ENCODE measurements around the gene STIM1. TPM values are rescaled to one million over a fixed set of nuclear protein-coding genes. Genes with fewer than 3 reads are reported as not detected.
"Not testable (repeated sequence)": the region's sequence is repeated elsewhere in the genome, so short reads cannot be mapped to it uniquely, and the experiment has no call there.

STIM1 gene
- total RNA-seq, 4 donors from 2014 or later = 65.2 to 150 (median 92.6) TPM

DNA sequence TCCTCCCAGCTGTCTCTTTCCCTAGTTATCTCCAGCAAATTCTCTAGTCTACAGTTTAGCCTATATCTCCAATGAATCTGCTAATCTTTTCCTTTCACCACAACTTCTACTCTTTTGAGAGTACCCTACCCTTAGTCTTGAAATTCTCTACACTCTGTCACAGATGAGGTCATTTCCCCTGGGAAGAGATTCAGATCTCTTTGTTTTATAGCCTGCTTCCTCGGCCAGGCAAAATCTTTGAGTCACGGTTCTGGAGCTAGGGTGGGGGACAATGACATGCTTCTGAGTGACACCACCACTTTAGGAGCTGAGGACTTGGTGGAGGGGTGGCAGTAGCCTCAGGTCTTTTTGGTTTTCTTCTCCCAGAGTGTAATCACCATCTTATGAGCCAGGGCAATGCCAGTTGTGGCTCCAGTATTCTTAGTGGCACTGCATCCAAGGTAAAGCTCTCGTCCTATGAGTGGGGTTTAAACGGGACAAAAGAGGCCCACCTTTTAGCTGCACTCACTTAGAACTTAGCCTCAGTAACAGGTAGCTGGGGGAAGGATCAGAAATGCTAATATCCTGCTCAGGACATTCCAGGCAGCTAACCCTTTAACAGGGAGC lies 140.6 kb downstream of the STIM1 start:
- peaks cover 0 to 15% (median 4%) of the 10 kb centered on the region in 4 donors for H3K9me3 ChIP-seq
- no peak overlapping the region for H3K4me3 ChIP-seq
- H3K36me3 ChIP-seq = no peaks in the 10 kb centered on the region
- DNase-seq (ENCODE audit: extremely low spot score) = no peak
- H3K27me3 ChIP-seq = no peaks in the 10 kb centered on the region
- peaks cover 14 to 25% (median 21%) of the 10 kb centered on the region in 4 donors for H3K4me1 ChIP-seq
- 71% methylated on average over 4 of the region's 4 CpGs for WGBS
- TF ChIP-seq, protein P1, sequence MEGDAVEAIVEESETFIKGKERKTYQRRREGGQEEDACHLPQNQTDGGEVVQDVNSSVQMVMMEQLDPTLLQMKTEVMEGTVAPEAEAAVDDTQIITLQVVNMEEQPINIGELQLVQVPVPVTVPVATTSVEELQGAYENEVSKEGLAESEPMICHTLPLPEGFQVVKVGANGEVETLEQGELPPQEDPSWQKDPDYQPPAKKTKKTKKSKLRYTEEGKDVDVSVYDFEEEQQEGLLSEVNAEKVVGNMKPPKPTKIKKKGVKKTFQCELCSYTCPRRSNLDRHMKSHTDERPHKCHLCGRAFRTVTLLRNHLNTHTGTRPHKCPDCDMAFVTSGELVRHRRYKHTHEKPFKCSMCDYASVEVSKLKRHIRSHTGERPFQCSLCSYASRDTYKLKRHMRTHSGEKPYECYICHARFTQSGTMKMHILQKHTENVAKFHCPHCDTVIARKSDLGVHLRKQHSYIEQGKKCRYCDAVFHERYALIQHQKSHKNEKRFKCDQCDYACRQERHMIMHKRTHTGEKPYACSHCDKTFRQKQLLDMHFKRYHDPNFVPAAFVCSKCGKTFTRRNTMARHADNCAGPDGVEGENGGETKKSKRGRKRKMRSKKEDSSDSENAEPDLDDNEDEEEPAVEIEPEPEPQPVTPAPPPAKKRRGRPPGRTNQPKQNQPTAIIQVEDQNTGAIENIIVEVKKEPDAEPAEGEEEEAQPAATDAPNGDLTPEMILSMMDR (IDR thresholded peaks at IDR 0.05) = no peak
- TF ChIP-seq EP300 (IDR thresholded peaks at IDR 0.05) (no peak), POLR2A (IDR thresholded peaks at IDR 0.05; ENCODE audit: low read depth) (no peak), POLR2AphosphoS5 (IDR thresholded peaks at IDR 0.05) (no peak)
- H3K27ac ChIP-seq (replicated peaks in 1 of 4) = no peak overlapping the region
- intact Hi-C loops (cut with DNase I) = no loop called here

DNA sequence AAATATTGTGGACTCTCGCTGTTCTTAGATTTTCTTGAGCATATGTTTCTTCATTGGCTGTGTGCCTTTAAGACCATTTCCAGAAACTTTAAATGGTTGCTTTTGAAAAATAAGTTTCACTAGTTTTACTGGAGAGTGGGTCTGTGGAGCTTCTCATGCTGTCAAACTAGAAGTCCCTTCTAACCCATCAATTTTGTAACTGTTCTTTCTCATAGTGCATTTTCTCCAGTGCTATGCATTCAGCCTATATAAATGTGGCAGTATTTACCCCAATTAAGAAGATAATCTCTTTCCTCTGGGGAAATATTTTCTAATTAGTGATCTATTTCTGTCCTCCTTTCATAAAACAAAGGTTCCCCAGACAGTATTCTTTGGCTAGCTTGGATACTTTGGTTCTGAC lies 141.2 kb downstream of the STIM1 start:
- Histone ChIP-seq H3K27ac (replicated peaks in 1 of 4) (no peak overlapping the region), H3K27me3 (no peaks in the 10 kb centered on the region), H3K4me3 (no peak overlapping the region), H3K4me1 (peaks cover 14 to 20% (median 15%) of the 10 kb centered on the region in 4 donors), H3K9me3 (peaks cover 0 to 15% (median 4%) of the 10 kb centered on the region in 4 donors), H3K36me3 (no peaks in the 10 kb centered on the region)
- intact Hi-C loops (cut with DNase I) = no loop called here
- TF ChIP-seq, protein P1 (IDR thresholded peaks at IDR 0.05) = no peak
- TF ChIP-seq POLR2AphosphoS5 (IDR thresholded peaks at IDR 0.05) = no peak
- TF ChIP-seq EP300 (IDR thresholded peaks at IDR 0.05) = no peak
- TF ChIP-seq POLR2A (IDR thresholded peaks at IDR 0.05; ENCODE audit: low read depth) = no peak
- DNase-seq (ENCODE audit: extremely low spot score) = no peak
- WGBS = 86% methylated on average over 1 of the region's 1 CpG

GRCh38 chr11:4004753-4005152 lies 149.3 kb downstream of the STIM1 start:
- intact Hi-C loops (cut with DNase I); DNase-seq (ENCODE audit: extremely low spot score); H3K27me3 ChIP-seq; H3K4me1 ChIP-seq; H3K36me3 ChIP-seq; H3K9me3 ChIP-seq; H3K4me3 ChIP-seq; H3K27ac ChIP-seq (replicated peaks in 1 of 4): not testable (repeated sequence)
- WGBS = 100% methylated on average over 1 of the region's 1 CpG

GRCh38 chr11:4006946-4007680 lies 151.6 kb downstream of the STIM1 start:
- TF ChIP-seq, protein P1 (IDR thresholded peaks at IDR 0.05) = no peak
- no peak for TF ChIP-seq POLR2A (IDR thresholded peaks at IDR 0.05; ENCODE audit: low read depth)
- TF ChIP-seq POLR2AphosphoS5 (IDR thresholded peaks at IDR 0.05) = no peak
- no peak for TF ChIP-seq EP300 (IDR thresholded peaks at IDR 0.05)
- Histone ChIP-seq H3K4me3 (no peak overlapping the region), H3K27ac (replicated peaks in 1 of 4) (no peak overlapping the region), H3K9me3 (no peaks in the 10 kb centered on the region), H3K36me3 (no peaks in the 10 kb centered on the region), H3K4me1 (no peaks in the 10 kb centered on the region), H3K27me3 (no peaks in the 10 kb centered on the region)
- WGBS = 70% methylated on average over 3 of the region's 3 CpGs
- DNase-seq (ENCODE audit: extremely low spot score) = no peak
- intact Hi-C loops (cut with DNase I) = no loop called here

DNA sequence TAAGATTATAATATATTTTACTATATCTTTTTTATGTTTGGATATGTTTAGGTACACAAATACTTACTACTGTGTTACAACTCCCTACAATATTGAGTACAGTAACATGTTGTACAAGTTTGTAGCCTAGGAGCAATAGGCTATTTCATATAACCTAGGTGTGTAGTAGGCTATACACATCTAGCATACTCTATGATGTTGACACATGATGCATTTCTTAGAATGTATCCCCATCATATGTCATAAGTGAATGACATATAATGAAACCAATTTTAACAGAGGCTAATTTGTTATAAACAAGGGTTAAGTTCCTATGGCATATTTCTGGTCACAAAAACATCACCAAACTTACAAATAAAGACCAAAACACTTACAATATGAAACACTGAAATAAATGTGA lies 152.7 kb downstream of the STIM1 start:
- intact Hi-C loops (cut with DNase I) = no loop called here

GRCh38 chr11:4016602-4017001 lies 161.1 kb downstream of the STIM1 start:
- H3K27ac ChIP-seq (replicated peaks in 1 of 4); H3K36me3 ChIP-seq; H3K9me3 ChIP-seq; H3K4me3 ChIP-seq; H3K27me3 ChIP-seq; DNase-seq (ENCODE audit: extremely low spot score); H3K4me1 ChIP-seq; intact Hi-C loops (cut with DNase I): not testable (repeated sequence)
- WGBS = 96% methylated on average over 7 of the region's 9 CpGs

More for the DNA sequence above, 152.7 kb downstream of the STIM1 start:
- TF ChIP-seq, protein P1 (IDR thresholded peaks at IDR 0.05) = no peak
- no peak for TF ChIP-seq POLR2A (IDR thresholded peaks at IDR 0.05; ENCODE audit: low read depth)
- TF ChIP-seq EP300 (IDR thresholded peaks at IDR 0.05) = no peak
- no peak for TF ChIP-seq POLR2AphosphoS5 (IDR thresholded peaks at IDR 0.05)
- Histone ChIP-seq H3K4me3 (no peak overlapping the region), H3K4me1 (no peaks in the 10 kb centered on the region), H3K36me3 (no peaks in the 10 kb centered on the region), H3K9me3 (no peaks in the 10 kb centered on the region), H3K27me3 (no peaks in the 10 kb centered on the region), H3K27ac (replicated peaks in 1 of 4) (no peak overlapping the region)
- DNase-seq (ENCODE audit: extremely low spot score) = no peak

Measured in esophagus muscularis mucosa (tissue), 4 donors.